HG02588 (cell line): Measurements from ENCODE around the gene KAT2B.
A peak's percentile ranks its signal among the peaks of the same experiment; 100 is the strongest.

ENCODE experiments used
- ATAC-seq: cut with Tn5 transposase; IDR thresholded peaks from one replicate; pipeline ENCODE4 v1.9.1; 2021; ENCODE audit warnings: mild to moderate bottlenecking, moderate library complexity; ENCODE audit not compliant: unreplicated experiment

KAT2B gene

GRCh38 chr3:20141316-20141715 is 101.1 kb downstream of the KAT2B start:
- ATAC-seq, result no peak

- no peak for ATAC-seq
These were observed 101.6 kb downstream of the KAT2B start for GRCh38 chr3:20141851-20142250.

GRCh38 chr3:20142517-20142916 is 102.3 kb downstream of the KAT2B start:
- no peak for ATAC-seq

- ATAC-seq, result no peak
These were observed 103.3 kb downstream of the KAT2B start for GRCh38 chr3:20143519-20143918.

GRCh38 chr3:20145874-20146273 is 105.6 kb downstream of the KAT2B start:
- no peak for ATAC-seq

GRCh38 chr3:20146301-20146700 is 106.1 kb downstream of the KAT2B start:
- no peak for ATAC-seq

- no peak for ATAC-seq
These were observed 107.1 kb downstream of the KAT2B start for GRCh38 chr3:20147361-20147760.

GRCh38 chr3:20148466-20148865 is 108.2 kb downstream of the KAT2B start:
- no peak for ATAC-seq

GRCh38 chr3:20154078-20154477 is 113.8 kb downstream of the KAT2B start:
- no peak for ATAC-seq

GRCh38 chr3:20154928-20155327 is 114.7 kb downstream of the KAT2B start:
- ATAC-seq, result no peak

GRCh38 chr3:20160230-20160629 is 120.0 kb downstream of the KAT2B start:
- ATAC-seq, result no peak

- no peak for ATAC-seq
These were observed 121.5 kb downstream of the KAT2B start for GRCh38 chr3:20161714-20162113.

GRCh38 chr3:20173844-20174410 is 133.7 kb downstream of the KAT2B start:
- no peak for ATAC-seq

- ATAC-seq, result no peak
These were observed 141.0 kb downstream of the KAT2B start for GRCh38 chr3:20181276-20181675.

GRCh38 chr3:20182206-20182605 is 142.0 kb downstream of the KAT2B start:
- no peak for ATAC-seq

- ATAC-seq, result no peak
These were observed 145.1 kb downstream of the KAT2B start for GRCh38 chr3:20185331-20185678.

GRCh38 chr3:20185679-20186599 is 145.7 kb downstream of the KAT2B start, which contains the start of gene SGO1:
Gene SGO1 (minus strand): TSS chr3:20186206. CDS start chr3:20184027, 2,179 bp downstream.
- ATAC-seq, result peak; percentile 94

GRCh38 chr3:20186600-20187004 is 146.4 kb downstream of the KAT2B start:
- peak; percentile 1 for ATAC-seq

- no peak for ATAC-seq
These were observed 150.7 kb downstream of the KAT2B start for GRCh38 chr3:20190991-20191390.

GRCh38 chr3:20194793-20195460 is 154.7 kb downstream of the KAT2B start:
- ATAC-seq, result no peak

GRCh38 chr3:20197775-20198174 is 157.5 kb downstream of the KAT2B start:
- no peak for ATAC-seq

- ATAC-seq, result no peak
These were observed 160.9 kb downstream of the KAT2B start for GRCh38 chr3:20201143-20201542.
